ENCODE results near the gene PRELID2. TPM values are rescaled to one million over a fixed set of nuclear protein-coding genes. Genes with fewer than 3 reads are reported as not detected.

Gene PRELID2
- polyA plus RNA-seq, 1 donor (not counting 4 experiments of a cell fraction or from before 2014, with no cell fraction given), result 5.1 TPM

- H3K27ac ChIP-seq (ENCODE audit: control insufficient read depth, insufficient read depth, low read length), result no peak overlapping the region
- no peak overlapping the region for H3K9ac ChIP-seq (ENCODE audit: control insufficient read depth, extremely low read depth, insufficient read depth, low read length)
- no peaks in the 10 kb centered on the region for H3K36me3 ChIP-seq (ENCODE audit: control insufficient read depth in 2 of 2, extremely low read depth in 1 of 2, insufficient read depth in 2 of 2, low read length in 2 of 2)
- H4K20me1 ChIP-seq (ENCODE audit: control insufficient read depth, extremely low read depth, insufficient read depth, low read length), result no peaks in the 10 kb centered on the region
- H3K27me3 ChIP-seq (ENCODE audit: control insufficient read depth, extremely low read depth, insufficient read depth, low read length), result no peaks in the 10 kb centered on the region
- H3K9me3 ChIP-seq (ENCODE audit: control insufficient read depth, low read depth, low read length), result no peaks in the 10 kb centered on the region
- TF ChIP-seq, protein P1, sequence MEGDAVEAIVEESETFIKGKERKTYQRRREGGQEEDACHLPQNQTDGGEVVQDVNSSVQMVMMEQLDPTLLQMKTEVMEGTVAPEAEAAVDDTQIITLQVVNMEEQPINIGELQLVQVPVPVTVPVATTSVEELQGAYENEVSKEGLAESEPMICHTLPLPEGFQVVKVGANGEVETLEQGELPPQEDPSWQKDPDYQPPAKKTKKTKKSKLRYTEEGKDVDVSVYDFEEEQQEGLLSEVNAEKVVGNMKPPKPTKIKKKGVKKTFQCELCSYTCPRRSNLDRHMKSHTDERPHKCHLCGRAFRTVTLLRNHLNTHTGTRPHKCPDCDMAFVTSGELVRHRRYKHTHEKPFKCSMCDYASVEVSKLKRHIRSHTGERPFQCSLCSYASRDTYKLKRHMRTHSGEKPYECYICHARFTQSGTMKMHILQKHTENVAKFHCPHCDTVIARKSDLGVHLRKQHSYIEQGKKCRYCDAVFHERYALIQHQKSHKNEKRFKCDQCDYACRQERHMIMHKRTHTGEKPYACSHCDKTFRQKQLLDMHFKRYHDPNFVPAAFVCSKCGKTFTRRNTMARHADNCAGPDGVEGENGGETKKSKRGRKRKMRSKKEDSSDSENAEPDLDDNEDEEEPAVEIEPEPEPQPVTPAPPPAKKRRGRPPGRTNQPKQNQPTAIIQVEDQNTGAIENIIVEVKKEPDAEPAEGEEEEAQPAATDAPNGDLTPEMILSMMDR (optimal IDR thresholded peaks at IDR 0.05 in 1 of 3, IDR thresholded peaks at IDR 0.05 in 1 of 3, conservative IDR thresholded peaks at IDR 0.05 in 1 of 3; ENCODE audit: extremely low read depth in 1 of 3, insufficient read depth in 2 of 3, low read length in 3 of 3), result no peak
- no peak for TF ChIP-seq EZH2 (IDR thresholded peaks at IDR 0.05; ENCODE audit: low read length)
- FAIRE-seq (no peak), DNase-seq (ENCODE audit: low read depth, low spot score) (no peak)
- no peaks in the 10 kb centered on the region for H3K79me2 ChIP-seq (ENCODE audit: control insufficient read depth, insufficient read depth, low read length)
- H3K9me1 ChIP-seq (ENCODE audit: control insufficient read depth, extremely low read depth, insufficient read depth, low read length), result no peaks in the 10 kb centered on the region
- dilution Hi-C loops (cut with MboI; ENCODE audit: extremely low pct_ligation_motif_present, low sequenced_read_pairs), result no loop called here
- H3K4me1 ChIP-seq (ENCODE audit: control insufficient read depth, extremely low read depth, insufficient read depth, low read length), result no peaks in the 10 kb centered on the region
- no peak overlapping the region for H3K4me3 ChIP-seq (ENCODE audit: control insufficient read depth in 2 of 3, extremely low read depth in 1 of 3, insufficient read depth in 2 of 3, low read depth in 1 of 3, low read length in 3 of 3)
- H3K4me2 ChIP-seq (ENCODE audit: control insufficient read depth, extremely low read depth, insufficient read depth, low read depth, low read length), result no peak overlapping the region
- no peak overlapping the region for H2AFZ ChIP-seq (ENCODE audit: control insufficient read depth, low read length)
Observed at GRCh38 chr5:145863003-145863402, 27.9 kb upstream of the PRELID2 start.

- H3K4me1 ChIP-seq (ENCODE audit: control insufficient read depth, extremely low read depth, insufficient read depth, low read length), result peaks cover 15% of the 10 kb centered on the region
- peak overlapping the region; percentile 64 for H2AFZ ChIP-seq (ENCODE audit: control insufficient read depth, low read length)
- no peak overlapping the region for H3K27ac ChIP-seq (ENCODE audit: control insufficient read depth, insufficient read depth, low read length)
- FAIRE-seq, result no peak
- H3K36me3 ChIP-seq (ENCODE audit: control insufficient read depth in 2 of 2, extremely low read depth in 1 of 2, insufficient read depth in 2 of 2, low read length in 2 of 2), result no peaks in the 10 kb centered on the region
- H3K79me2 ChIP-seq (ENCODE audit: control insufficient read depth, insufficient read depth, low read length), result no peaks in the 10 kb centered on the region
- TF ChIP-seq, protein P1 (optimal IDR thresholded peaks at IDR 0.05 in 1 of 3, IDR thresholded peaks at IDR 0.05 in 1 of 3, conservative IDR thresholded peaks at IDR 0.05 in 1 of 3; ENCODE audit: extremely low read depth in 1 of 3, insufficient read depth in 2 of 3, low read length in 3 of 3), result peak; percentile 27 to 37 (median 27)
- TF ChIP-seq EZH2 (IDR thresholded peaks at IDR 0.05; ENCODE audit: low read length), result no peak
- no peak overlapping the region for H3K4me2 ChIP-seq (ENCODE audit: control insufficient read depth, extremely low read depth, insufficient read depth, low read depth, low read length)
- H3K4me3 ChIP-seq (ENCODE audit: control insufficient read depth in 2 of 3, extremely low read depth in 1 of 3, insufficient read depth in 2 of 3, low read depth in 1 of 3, low read length in 3 of 3), result no peak overlapping the region
- H3K9ac ChIP-seq (ENCODE audit: control insufficient read depth, extremely low read depth, insufficient read depth, low read length), result no peak overlapping the region
- no peaks in the 10 kb centered on the region for H3K9me3 ChIP-seq (ENCODE audit: control insufficient read depth, low read depth, low read length)
- dilution Hi-C loops (cut with MboI; ENCODE audit: extremely low pct_ligation_motif_present, low sequenced_read_pairs), result no loop called here
- no peak for DNase-seq (ENCODE audit: low read depth, low spot score)
- H4K20me1 ChIP-seq (ENCODE audit: control insufficient read depth, extremely low read depth, insufficient read depth, low read length), result no peaks in the 10 kb centered on the region
- H3K9me1 ChIP-seq (ENCODE audit: control insufficient read depth, extremely low read depth, insufficient read depth, low read length), result no peaks in the 10 kb centered on the region
- H3K27me3 ChIP-seq (ENCODE audit: control insufficient read depth, extremely low read depth, insufficient read depth, low read length), result no peaks in the 10 kb centered on the region
Observed at GRCh38 chr5:145859897-145860296, 24.8 kb upstream of the PRELID2 start.
